Stomach (tissue), 4 donors: ENCODE data around the gene COPG2.
"Not testable (repeated sequence)": the region's sequence is repeated elsewhere in the genome, so short reads cannot be mapped to it uniquely, and the experiment has no call there.

Experiments
- EP300 ChIP-seq: sonication (generic); formaldehyde crosslinking; IDR thresholded peaks from one replicate; pipeline ENCODE4 v1.6.1; 2017; ENCODE audit warnings: antibody characterized with exemption
- POLR2A ChIP-seq, 4 donors: fragments of 450-650 bp; IDR thresholded peaks; one replicate each; pipeline ENCODE4 v1.6.1; 2016; ENCODE audit warnings: antibody characterized with exemption in 4 of 4, control low read depth in 2 of 4, mild to moderate bottlenecking in 1 of 4, moderate library complexity in 1 of 4
- POLR2AphosphoS5 ChIP-seq, 3 donors: sonication (generic); formaldehyde crosslinking; IDR thresholded peaks; one replicate each; pipeline ENCODE4 v1.6.1; 2016; ENCODE audit warnings: antibody characterized with exemption in 3 of 3
- TF ChIP-seq, protein P1 (sequence below), 7 experiments: fragments of 450-650 bp in 4 of 7; fragments of 200-600 bp in 3 of 7; sonication (generic) in 3 of 7; IDR thresholded peaks; one replicate each; pipeline ENCODE4 v1.5.1; 2016 to 2019; ENCODE audit warnings: antibody characterized with exemption in 7 of 7, control low read depth in 2 of 7, mild to moderate bottlenecking in 1 of 7

DNA sequence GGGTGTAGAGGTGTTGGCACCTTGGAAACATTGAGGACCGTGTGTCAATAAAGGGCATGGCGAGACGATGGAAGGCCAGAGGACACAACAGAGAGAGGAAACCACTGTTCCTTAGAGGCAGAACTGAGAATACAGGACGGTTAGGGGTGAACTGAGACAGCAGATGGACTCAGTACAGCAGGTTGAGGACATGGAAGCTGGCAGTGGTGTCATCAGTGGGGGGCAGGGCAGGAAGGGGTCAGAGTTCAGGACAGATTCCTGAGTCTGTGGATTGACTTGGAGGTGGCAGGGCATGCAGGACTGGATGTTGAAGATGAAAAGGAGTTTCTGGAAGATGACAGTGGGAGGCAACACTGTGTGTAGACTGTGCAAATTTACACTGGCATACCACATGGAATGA is 126.3 kb downstream of the COPG2 start:
- TF ChIP-seq, protein P1, sequence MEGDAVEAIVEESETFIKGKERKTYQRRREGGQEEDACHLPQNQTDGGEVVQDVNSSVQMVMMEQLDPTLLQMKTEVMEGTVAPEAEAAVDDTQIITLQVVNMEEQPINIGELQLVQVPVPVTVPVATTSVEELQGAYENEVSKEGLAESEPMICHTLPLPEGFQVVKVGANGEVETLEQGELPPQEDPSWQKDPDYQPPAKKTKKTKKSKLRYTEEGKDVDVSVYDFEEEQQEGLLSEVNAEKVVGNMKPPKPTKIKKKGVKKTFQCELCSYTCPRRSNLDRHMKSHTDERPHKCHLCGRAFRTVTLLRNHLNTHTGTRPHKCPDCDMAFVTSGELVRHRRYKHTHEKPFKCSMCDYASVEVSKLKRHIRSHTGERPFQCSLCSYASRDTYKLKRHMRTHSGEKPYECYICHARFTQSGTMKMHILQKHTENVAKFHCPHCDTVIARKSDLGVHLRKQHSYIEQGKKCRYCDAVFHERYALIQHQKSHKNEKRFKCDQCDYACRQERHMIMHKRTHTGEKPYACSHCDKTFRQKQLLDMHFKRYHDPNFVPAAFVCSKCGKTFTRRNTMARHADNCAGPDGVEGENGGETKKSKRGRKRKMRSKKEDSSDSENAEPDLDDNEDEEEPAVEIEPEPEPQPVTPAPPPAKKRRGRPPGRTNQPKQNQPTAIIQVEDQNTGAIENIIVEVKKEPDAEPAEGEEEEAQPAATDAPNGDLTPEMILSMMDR (IDR thresholded peaks at IDR 0.05) = not testable (repeated sequence)
- TF ChIP-seq POLR2A (IDR thresholded peaks at IDR 0.05); EP300; POLR2AphosphoS5 (IDR thresholded peaks at IDR 0.05): not testable (repeated sequence)
